Thyroid gland (tissue), 4 donors: Measurements from ENCODE around the gene NT5DC1.

ENCODE experiments used
- CTCF ChIP-seq, 6 experiments: fragments of 200-600 bp in 3 of 6; fragments of 450-650 bp in 3 of 6; sonication (generic) in 3 of 6; IDR thresholded peaks; one replicate each; pipeline ENCODE4 v1.5.1; 2016 to 2019; ENCODE audit warnings: antibody characterized with exemption in 6 of 6, mild to moderate bottlenecking in 2 of 6, inconsistent platforms in 1 of 6, moderate library complexity in 1 of 6
- POLR2A ChIP-seq, 2 donors: fragments of 450-650 bp; IDR thresholded peaks; one replicate each; pipeline ENCODE4 v1.6.1; 2017; ENCODE audit warnings: antibody characterized with exemption in 2 of 2, mild to moderate bottlenecking in 2 of 2, moderate library complexity in 1 of 2

DNA sequence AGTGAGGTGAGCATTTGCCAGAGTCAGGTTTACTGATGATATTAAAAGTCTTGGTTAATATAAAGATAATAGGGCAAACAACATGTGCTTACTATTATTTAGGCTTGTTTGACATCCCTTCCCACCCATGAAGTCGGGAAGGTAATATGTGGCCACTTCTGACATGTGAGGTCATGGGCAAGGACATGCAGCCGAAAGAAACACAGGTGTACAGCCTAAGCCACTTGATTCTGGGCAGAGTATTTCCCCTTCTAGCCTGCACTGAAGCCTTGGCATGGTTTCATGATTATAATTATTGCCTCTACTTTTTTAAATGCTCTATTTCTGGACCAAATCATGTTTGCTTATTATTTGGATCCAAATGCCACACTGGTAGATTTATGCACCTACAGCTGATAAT lies 100.9 kb downstream of the NT5DC1 start:
- TF ChIP-seq CTCF (IDR thresholded peaks at IDR 0.05) (no peak), POLR2A (IDR thresholded peaks at IDR 0.05) (no peak)
